ENCODE measurements around the gene SHROOM2.

GRCh38 chrX:9739130-9739529 is 47.1 kb upstream of the SHROOM2 start:
- TF ChIP-seq CTCF (IDR thresholded peaks at IDR 0.05 in 2 of 3, conservative IDR thresholded peaks at IDR 0.05 in 1 of 3; ENCODE audit: insufficient read depth in 2 of 3, low read depth in 1 of 3, low read length in 3 of 3) = no peak
- no peak for TF ChIP-seq TCF7 (IDR thresholded peaks at IDR 0.05; ENCODE audit: borderline replicate concordance)
- TF ChIP-seq EGR1 (conservative IDR thresholded peaks at IDR 0.05) = no peak
